ENCODE data around the gene TMEM151B. TPM values are rescaled to one million over a fixed set of nuclear protein-coding genes. Genes with fewer than 3 reads are reported as not detected.
A peak's percentile ranks its signal among the peaks of the same experiment; 100 is the strongest.

TMEM151B gene
- total RNA-seq, 4 donors from 2014 or later, result 0.27 to 0.57 TPM; not detected in 2

DNA sequence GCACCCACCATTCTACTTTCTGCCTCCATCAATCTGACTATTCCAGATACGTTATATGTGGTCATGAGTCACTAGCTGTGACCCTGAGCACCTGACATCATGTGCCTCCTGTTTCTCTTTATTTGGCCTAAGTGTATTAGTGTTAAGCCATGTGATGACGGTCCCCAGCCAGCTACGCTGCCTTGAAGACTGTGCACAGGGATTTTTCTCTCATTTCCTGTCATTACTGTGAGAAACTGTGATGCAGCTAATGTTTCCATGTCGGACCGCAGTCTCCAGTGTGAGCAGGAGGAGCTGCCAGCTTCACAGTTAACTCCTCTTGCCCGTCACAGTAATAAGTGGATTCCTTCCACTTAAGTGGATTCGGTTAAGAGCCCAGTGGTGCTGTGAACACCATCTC is 62.3 kb downstream of the TMEM151B start:
- H3K27me3 ChIP-seq, result no peaks in the 10 kb centered on the region
- TF ChIP-seq POLR2A (IDR thresholded peaks at IDR 0.05) (no peak), CTCF (IDR thresholded peaks at IDR 0.05) (no peak)
- DNase-seq, result no peak

DNA sequence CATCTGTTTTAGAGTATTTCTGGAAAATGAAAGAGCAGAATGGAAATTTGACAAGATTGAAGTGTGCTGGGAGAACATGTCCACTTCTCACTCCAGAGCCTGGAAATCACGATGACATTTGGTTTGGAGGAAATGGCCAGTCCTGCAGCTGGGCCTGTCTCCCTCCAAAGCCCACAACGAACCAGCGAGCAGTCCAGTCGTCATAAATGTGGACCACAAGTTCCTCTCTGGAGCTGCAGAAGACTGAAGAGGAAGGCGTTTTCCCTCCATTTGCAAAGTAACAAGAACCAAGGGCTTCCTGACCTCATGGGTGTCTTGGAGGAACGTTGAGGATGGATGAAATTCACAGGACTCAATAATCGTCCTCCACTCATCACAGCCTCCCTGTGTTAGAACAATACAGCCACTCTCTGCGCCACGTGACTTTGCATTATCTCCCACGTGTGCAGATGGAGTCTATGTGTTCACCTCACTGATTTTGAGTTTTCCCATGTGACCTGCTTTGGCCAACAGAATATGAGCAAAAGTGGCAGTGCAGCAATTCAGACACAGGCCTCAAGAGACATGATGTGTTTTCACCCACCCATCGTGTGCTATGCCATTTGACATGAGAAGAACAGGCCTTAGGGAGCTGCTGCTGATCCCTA is 63.1 kb downstream of the TMEM151B start:
- Histone ChIP-seq H3K27me3 (no peaks in the 10 kb centered on the region), H3K4me1 (no peaks in the 10 kb centered on the region), H3K27ac (no peak overlapping the region), H3K4me3 (no peak overlapping the region), H3K36me3 (no peaks in the 10 kb centered on the region), H3K9me3 (no peaks in the 10 kb centered on the region)
- no peak for DNase-seq
- TF ChIP-seq POLR2A (IDR thresholded peaks at IDR 0.05) (no peak), CTCF (IDR thresholded peaks at IDR 0.05) (no peak)

More for the DNA sequence above, 62.3 kb downstream of the TMEM151B start:
- H3K27ac ChIP-seq, result no peak overlapping the region
- H3K4me1 ChIP-seq, result no peaks in the 10 kb centered on the region
- H3K9me3 ChIP-seq, result no peaks in the 10 kb centered on the region
- H3K4me3 ChIP-seq, result no peak overlapping the region
- no peaks in the 10 kb centered on the region for H3K36me3 ChIP-seq

- DNase-seq, result no peak
- no peak overlapping the region for H3K4me3 ChIP-seq
- H3K27me3 ChIP-seq, result no peaks in the 10 kb centered on the region
- H3K9me3 ChIP-seq, result no peaks in the 10 kb centered on the region
- TF ChIP-seq CTCF (IDR thresholded peaks at IDR 0.05) (no peak), POLR2A (IDR thresholded peaks at IDR 0.05) (no peak)
- H3K36me3 ChIP-seq, result no peaks in the 10 kb centered on the region
- no peak overlapping the region for H3K27ac ChIP-seq
- no peaks in the 10 kb centered on the region for H3K4me1 ChIP-seq
These were observed 63.7 kb downstream of the TMEM151B start for GRCh38 chr6:44333942-44334341.

DNA sequence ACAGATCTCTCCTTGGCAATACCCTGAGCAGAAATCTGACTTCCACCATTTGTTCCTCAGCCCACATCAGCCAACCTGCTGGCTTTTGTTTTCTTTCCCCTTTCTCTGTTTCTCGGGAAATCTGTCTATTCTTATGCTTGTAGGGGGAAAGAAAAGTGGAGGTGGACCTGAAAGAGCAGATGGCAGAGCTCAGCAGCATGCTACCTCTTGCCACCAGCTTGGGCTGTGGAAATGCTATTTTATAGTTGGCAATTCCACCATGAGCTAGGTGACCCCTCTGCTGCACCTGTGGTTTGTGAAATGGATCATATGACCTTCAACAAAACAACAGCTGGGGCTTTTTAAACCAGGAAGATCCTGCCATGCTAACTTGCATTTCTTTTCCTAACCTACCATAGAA is 65.4 kb downstream of the TMEM151B start:
- Histone ChIP-seq H3K27ac (no peak overlapping the region), H3K27me3 (no peaks in the 10 kb centered on the region), H3K4me3 (no peak overlapping the region), H3K9me3 (no peaks in the 10 kb centered on the region), H3K36me3 (no peaks in the 10 kb centered on the region), H3K4me1 (no peaks in the 10 kb centered on the region)
- no peak for DNase-seq
- no peak for TF ChIP-seq CTCF (IDR thresholded peaks at IDR 0.05)
- no peak for TF ChIP-seq POLR2A (IDR thresholded peaks at IDR 0.05)

- Histone ChIP-seq H3K36me3 (no peaks in the 10 kb centered on the region), H3K9me3 (no peaks in the 10 kb centered on the region), H3K4me3 (no peak overlapping the region), H3K27me3 (no peaks in the 10 kb centered on the region), H3K4me1 (peaks cover 0 to 3% (median 0%) of the 10 kb centered on the region in 4 donors), H3K27ac (no peak overlapping the region)
- DNase-seq, result peak; percentile 56 to 87 (median 67)
- no peak for TF ChIP-seq POLR2A (IDR thresholded peaks at IDR 0.05)
- TF ChIP-seq CTCF (IDR thresholded peaks at IDR 0.05), result peak; percentile 29 to 85 (median 75)
These were observed 68.2 kb downstream of the TMEM151B start for GRCh38 chr6:44338228-44339122.
